ENCODE measurements around the gene NUAK2.
"Not testable (repeated sequence)": the region's sequence is repeated elsewhere in the genome, so short reads cannot be mapped to it uniquely, and the experiment has no call there.

Gene NUAK2

DNA sequence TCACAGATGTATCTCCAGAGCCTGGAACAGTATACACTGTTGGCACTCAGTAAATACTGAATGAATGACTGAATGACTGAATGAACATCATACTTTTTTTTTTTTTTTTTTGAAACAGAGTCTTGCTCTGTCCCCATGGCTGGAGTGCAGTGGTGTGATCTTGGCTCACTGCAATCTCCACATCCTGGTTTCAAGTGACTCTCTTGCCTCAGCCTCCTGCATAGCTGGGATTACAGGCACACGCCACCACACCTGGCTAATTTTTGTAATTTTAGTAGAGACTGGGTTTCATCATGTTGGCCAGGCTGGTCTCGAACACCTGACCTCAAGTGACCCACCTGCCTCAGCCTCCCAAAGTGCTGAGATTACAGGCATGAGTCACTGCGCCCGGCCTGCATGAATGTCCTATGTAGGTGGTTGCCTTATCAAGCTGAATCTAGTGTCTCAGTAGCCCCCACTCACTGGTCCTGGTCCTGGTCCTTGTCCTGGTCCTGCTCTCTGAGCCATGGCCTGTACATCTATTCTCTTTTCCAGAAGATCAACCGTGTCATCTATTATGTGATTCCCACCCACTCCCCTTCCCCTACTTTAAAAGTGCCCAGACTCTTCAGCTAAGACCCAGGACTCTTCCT is 23.9 kb downstream of the NUAK2 start:
- DNase-seq (ENCODE audit: low read depth in 2 of 2) = not testable (repeated sequence)

DNA sequence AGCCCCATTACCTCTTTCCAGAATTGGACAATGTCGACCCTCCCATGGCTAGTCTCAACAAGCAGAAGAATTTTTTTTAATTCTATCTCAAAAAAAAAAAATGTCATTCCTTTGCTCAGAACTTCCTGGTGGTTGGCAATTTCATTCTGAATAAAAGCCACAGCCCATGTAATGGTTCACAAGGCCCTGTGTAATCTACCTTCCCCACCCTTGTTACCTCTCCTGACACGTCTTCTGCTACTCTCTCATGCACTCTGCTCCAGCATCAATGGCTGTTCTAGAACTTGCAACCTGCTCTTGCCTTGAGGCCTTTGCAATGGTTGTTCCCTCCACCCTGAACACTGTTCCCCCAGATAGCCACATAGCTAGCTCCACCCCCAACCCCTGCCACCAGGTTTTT is 25.4 kb downstream of the NUAK2 start:
- no peak for DNase-seq (ENCODE audit: low read depth in 2 of 2)

DNA sequence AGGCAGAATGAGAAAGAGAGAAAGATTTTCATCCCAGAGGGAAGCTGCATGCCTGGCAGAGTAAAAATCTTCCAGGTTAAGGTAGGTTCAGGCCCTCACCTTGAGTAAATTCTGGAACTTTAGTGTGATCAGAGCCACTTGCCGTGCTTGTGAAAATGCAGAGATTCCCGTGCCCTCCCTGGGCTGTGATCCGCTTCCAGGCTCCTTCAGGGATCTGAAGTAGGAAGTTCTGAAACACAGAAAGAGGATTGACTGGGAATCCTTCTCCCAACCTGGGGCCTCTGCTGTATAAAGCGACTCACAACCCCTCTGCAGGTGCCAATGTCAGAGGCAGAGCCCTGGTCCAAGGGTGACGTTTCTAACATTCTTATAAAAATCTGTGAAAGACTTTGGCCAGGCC is 26.6 kb downstream of the NUAK2 start:
- DNase-seq (ENCODE audit: low read depth in 2 of 2) = no peak

DNA sequence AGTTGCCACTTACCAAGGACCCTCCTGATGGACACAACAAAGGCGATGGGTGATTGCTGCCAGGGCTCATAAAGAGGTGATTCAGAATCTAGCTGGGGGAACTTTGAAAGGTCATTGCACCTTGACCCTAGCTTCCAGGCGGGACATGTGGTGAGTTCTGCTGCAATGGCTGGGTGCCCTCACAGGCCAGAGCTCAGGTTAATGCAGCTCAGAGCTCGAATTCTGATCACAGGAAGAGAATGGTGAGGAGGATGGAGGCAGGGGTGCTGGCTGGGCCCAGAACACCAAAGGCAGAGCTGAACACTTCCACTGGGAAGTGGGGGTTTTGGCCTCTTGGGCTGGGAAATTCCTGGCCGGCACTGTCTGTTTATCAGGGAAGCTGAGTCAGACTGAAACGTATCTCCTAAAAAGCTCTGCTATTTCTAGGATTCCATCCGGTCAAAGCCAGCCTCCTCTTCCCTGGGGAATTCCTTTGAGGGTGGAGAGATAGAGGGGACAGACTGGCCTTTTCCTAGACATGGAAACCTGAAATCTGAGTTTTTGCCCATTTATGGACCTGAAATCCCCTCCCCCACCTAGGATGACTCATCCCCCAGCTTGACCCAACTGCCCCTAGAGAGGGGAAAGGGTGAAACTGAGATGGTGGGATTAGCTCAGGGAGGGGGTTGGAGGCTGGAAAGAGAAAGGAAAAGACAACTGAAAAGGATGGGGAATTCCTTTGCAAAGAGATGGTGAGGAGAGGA is 27.2 kb downstream of the NUAK2 start:
- DNase-seq (ENCODE audit: low read depth in 2 of 2) = peak; percentile 82 to 85

DNA sequence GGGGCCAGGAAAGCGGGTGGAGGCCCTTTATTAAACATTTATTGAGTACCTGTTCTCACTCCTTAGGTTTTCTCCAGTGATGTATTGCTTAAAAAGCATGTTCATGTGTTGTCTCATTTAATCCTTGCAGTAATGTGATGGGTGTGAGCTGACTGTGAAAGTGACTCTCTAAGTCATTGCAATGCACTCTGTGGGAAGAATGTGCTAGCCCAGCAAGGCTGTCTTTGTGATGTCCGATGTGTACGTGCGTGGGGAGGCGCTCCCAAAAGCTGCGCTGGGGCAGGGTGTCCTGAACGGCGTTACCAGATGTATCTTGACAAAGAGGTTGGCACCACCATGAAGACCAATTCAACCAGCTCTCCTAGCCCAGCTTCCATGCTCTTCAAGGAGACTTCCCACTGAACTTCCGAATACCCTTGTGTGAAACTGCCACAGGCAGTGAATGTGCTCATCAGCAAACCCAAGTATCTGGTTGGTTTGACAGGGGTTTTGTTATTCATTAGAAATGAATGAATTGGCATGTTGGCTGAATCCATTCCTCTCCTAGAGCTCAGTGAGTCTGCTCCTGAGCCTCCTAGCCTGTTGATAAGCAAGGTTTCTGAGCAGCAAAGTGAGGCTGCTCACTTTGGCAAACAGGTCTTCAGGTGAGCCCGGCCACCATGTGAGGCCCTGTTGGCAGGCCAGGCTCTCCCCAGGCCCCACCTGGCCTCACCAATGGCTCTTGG is 28.0 kb downstream of the NUAK2 start:
- DNase-seq (ENCODE audit: low read depth in 2 of 2) = no peak

DNA sequence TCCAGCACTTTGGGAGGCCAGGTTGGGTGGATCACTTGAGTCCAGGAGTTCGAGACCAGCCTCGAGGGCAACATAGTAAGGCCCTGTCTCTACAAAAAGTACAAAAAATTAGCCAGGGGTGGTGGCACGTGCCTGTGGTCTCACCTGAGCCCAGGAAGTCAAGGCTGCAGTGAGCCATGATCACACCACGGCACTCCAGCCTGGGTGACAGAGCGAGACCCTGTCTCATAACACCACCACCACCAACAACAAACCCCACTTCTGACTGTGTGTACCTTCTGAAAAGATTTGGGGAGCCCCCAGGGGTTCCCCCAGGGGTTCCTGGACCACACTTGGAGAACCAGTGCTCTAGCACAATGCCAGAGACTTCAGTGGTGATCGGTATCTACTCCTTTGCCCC is 29.9 kb downstream of the NUAK2 start:
- no peak for DNase-seq (ENCODE audit: low read depth in 2 of 2)

DNA sequence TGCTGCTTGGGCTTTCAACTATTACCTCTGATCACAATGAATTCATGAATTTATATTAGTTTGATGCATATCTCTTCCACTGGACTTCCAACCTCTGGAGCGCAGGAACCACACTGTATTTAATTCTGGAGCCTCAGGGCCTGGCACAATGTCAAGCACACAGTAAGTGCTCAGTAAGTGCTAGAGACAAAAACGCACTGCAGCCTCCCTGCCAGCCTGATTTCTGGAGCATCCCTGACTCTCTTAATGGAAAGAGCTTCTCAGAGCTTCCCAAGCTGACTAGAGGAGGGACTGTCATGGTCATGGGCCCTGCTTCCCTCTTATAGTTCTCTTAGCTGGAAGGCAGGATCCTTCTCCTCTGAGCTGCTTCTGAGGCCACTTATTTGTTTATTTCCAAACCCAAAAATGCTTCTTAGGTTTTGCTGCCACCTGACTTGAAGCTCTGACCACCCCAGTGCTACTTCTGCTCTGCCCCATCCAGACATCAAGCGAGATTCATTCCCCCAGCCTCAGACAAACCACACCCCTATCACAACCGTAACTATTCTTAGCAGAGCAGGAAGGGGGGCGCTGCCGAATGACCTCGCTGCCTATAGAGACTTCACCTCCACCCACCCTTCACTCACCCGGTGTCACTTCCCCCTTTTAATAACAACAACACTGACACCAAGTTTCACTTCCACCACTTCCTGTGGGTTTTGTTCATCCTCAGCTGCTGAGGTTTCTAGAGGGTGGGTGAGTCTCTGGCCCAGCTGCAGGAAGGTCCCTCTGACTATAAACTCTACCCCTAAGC is 33.6 kb downstream of the NUAK2 start:
- DNase-seq (ENCODE audit: low read depth in 2 of 2) = no peak

DNA sequence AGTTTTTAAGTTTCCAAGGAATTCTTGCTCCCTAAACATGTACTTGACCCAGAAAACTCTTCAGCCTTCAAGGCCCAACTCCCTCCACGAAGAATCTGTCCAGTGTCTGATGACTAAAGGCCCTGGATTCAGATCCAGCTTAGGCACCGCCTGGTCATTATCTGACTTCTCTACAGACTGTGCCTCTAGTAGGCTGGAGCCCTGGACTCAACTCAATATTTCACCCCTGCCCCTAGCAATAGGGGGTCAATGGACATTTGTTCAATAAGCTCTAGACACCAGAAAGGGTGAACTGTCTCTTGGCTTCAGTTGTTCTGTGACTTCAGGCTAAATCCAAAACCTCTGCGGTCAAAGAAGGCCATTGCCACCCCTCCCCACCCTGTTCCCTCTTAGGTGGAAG is 34.5 kb downstream of the NUAK2 start:
- no peak for DNase-seq (ENCODE audit: low read depth in 2 of 2)

DNA sequence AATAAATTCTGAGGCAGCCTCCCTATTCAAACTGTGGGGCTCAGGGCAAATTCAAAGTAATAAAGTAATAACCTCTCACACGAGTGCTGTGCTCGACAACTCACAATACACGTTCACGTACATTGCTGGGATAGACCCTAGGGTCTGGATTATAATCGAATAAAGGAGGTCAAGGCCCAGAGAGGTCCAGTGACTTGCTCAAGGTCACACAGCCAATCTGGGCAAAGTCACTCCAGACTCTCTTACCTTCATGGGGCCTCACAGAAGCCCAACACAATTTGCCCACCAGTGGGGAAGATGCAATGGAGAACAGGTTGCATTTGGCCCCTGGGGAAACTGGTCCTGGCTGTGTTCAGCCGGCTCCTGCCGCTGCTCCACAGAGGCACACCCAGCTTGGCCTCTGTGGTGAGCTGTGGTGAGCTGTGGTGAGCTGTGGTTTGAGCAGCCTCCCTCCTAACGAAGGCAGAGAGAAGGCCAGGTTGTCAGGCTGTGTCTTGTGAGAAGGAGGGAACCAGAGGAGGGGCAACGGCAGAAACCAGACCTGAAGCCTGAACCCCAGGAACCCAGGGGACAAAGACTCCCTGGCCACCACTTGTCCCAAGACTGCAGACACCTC is 35.1 kb downstream of the NUAK2 start:
- DNase-seq (ENCODE audit: low read depth in 2 of 2) = no peak

DNA sequence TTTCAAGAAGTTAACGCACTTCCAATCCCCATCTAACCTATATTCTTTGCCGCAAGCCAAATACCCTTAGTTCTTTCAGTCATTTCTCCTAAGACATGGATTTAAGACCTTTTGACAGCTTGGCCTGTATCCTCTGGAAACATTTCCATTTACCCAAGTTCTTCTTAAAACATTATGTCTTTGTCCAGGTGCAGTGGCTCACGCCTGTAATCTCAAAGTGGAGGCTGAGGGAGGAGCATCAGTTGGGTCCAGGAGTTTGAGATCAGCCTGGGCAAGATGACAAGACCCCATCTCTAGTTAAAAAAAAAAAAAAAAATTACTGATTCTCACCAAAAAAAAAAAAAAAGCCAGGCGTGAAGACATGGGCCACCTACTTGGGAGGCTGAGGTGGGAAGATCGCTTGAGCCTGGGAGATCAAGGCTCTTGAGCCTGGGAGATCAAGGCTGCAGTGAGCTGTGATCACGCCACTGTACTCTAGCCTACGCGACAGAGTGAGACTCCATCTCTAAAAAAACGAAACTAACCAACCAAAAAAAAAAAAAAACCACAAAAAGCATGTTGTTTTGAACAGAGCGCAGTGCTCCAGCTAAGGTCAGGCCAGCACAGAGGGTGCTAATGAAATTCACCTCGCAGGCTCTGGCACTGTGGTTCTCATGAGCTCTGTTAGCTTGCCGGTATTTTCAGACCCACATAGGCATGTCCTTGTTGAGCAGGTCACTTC is 36.0 kb downstream of the NUAK2 start:
- DNase-seq (ENCODE audit: low read depth in 2 of 2) = no peak

DNA sequence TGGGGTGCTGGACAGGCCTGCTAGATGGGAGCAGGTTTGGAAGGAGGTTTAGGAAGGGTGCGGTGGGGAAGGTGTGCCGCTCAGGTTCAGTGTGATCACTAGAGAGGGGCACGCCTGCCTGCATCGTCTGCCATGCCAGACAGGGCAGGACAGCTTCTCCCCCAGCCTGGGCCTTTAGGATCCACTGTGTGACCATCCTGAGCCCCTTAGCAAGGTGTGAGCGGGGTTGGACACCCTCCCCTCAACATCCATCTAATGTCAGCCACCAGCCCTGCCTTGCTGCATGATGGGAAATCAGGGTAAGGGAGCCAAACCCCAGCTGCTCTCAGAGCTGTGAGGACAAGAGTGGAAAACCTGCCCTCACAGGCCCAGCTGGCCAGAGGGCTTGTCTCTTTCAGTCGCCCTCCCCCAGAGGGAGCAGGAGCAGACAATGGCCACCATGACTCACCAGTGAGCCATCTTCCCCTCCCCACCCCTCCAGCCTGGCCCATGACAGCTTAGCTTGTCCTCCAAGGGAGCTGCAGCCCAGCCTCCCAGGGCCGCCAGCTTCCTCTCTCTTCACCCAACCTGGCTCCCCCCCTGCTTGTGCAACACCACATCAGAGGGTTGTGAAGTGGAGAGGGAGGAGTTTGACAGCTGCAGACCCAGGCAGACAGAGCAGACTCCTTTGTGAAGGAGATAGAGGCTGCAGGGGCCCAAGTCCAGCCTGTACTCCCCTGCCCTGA is 37.0 kb downstream of the NUAK2 start:
- DNase-seq (ENCODE audit: low read depth in 2 of 2) = peak; percentile 91 to 93

DNA sequence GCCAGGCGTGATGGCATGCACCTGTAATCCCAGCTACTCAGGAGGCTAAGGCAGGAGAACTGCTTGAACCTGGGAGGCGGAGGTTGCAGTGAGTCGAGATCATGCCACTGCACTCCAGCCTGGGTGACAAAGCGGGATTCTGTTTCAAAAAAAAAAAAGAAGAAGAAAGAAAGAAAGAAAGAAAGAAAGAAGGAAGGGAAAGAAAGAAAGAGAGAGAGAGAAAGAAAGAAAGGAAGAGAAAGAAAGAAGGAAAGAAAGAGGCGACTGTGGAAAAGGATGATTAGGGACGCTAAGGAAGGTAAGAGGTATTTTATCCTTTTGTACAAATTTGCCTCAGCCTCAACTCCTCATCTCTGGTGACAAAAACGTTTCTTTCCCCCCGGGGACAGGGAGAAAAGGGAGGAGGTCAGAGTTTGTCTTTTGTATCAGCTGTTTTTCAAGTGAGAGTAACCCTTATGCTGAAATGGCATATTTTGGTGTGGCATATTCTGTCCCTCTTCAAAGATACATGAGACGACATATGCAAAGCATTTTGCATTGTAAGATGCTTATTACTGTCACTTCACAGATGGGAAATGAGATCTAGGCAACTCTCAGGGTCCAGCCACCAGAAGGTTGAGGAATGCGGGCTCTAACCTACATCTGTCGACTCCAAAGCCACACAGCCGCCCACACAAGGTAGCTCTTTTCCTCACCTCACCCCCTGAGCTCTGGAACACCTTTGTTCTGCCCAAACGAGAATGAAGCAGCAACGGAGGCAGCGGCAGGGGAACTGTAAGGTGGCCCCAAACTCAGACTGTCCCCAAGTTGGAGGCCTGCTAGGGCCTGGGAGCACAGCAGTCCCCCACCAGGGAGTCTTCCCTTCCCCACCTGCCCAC is 38.0 kb downstream of the NUAK2 start:
- DNase-seq (ENCODE audit: low read depth in 2 of 2) = no peak

DNA sequence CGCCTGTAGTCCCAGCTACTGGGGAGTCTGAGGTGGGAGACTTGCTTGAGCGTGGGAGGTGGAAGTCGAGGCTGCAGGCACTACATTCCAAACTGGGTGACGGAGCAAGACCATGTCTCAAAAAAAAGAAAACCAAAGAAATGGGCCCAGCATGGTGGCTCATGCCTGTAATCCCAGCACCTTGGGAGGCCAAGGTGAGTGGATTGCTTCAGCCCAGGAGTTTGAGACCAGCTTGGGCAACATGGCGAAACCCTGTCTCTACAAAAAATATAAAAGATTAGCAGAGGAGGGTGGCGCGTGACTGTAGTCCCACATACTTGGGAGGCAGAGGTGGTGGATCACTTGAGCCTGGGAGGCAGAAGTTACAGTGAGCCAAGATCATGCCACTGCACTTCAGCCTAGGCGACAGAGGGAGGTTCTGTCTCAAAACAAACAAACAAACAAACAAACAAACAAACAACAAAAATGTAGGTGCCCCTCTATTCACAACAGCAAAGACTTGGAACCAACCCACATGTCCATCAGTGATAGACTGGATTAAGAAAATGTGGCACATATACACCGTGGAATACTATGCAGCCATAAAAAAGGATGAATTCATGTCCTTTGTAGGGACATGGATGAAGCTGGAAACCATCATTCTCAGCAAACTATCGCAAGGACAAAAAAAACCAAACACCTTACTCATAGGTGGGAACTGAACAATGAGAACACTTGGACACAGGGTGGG is 40.7 kb downstream of the NUAK2 start:
- DNase-seq (ENCODE audit: low read depth in 2 of 2) = not testable (repeated sequence)

DNA sequence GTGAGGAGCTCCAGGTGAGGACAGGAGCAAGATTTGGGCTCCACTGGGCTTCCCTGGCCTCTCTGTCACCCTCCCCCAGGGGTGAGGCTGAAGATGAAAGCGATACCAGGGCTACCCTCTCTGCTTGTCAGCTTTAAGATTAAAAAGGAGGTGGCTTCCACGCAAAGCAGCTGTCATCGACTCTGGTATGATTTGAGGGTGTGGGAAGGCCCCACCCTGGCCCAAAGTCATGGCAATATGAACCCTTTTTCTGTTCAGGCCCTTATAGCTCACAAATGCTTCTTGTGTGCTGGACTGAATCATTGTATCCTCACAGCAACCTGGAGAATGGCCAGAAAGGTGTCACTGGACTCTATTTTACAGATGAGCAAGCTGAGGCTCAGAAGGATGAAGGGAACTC is 41.6 kb downstream of the NUAK2 start:
- DNase-seq (ENCODE audit: low read depth in 2 of 2) = no peak

DNA sequence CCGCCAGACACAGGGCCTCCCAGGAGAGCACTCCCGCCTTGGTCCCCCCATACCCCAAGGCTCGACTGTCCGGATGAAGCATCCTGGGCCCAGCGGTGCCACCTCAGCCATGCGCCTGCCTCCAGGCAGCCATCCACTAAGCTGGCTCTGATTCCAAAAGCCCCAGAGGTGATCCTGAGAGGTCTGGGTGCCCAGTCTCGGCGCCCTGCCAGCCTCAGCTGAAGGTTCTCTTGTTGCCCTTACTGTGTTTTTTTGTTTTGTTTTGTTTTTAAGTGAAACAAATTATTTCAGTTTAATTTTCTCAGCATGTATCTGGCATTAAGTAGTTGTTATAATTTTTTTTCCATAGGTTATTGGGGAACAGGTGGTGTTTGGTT is 44.9 kb downstream of the NUAK2 start:
- no peak for DNase-seq (ENCODE audit: low read depth in 2 of 2)

DNA sequence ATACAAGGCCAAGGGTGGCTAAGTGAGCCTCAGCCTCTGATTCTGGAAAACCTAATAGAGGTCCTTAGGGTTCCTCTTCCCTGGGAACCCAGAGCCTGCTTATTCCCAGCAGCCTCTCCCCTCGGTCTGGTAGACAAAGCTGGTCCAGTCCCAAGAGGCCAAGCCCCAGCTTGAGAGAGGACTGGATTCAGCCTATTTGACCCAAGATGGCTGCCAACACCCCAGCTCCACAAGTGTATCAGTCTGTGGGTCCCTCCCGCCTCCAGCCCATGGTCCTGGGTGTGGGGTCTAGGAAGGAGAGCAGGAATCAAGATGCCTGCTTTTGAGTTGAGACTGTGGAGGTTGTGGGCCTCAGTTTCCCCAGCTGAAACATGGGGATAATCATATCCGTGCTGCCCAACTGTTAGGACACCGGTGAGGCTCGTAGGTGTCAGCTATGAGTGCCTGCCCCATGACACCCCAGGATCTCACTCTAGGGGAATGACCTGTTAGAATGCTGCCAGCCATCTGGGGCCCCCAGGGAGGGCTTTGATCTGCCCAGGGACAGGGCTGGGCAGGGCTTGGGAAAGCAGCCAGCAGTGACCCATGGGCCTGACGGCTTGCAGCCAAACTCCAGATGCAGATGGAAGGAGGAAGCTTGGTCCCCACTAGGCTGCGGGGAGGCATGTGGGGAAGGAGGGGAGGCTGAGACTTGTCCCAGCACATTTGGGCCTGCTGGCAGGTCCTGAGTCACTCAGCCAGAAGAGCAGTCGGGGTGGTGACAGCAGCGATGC is 45.4 kb downstream of the NUAK2 start:
- DNase-seq (ENCODE audit: low read depth in 2 of 2) = no peak

DNA sequence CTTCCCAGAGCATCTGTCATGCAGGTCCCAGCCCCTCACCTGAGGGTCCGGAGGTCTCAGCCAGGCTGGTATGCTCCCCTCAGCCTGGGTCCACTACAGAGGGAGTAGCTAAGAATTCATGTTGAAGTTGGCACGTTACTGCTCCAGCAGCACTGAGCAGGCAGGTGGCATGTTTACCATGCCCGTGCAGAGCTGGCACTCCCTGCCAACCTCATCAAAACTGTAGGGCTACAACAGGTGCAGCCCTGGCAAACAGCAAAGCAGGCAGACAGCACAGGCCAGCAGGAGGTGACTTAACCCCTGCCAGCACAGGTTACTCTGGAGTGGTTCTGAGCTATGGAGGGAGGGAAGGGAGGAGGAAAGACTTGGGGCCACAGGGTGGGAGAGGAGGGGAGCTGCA is 46.4 kb downstream of the NUAK2 start:
- DNase-seq (ENCODE audit: low read depth in 2 of 2) = no peak

All from fibroblast of skin of left biceps (primary cell).